RWPE1 (cell line): ENCODE data around the gene SEMA3E.

Experiments used
- CTCF ChIA-PET: fragments of 350-600 bp; sonication (Branson Sonifier 250); formaldehyde crosslinking; extraction: SDS; loops from one replicate; lab custom pipeline; 2021; lab: Yijun Ruan, JAX
- POLR2A ChIA-PET: fragments of 400-600 bp; formaldehyde crosslinking; extraction: SDS; loops from one replicate; lab custom pipeline; 2020; ENCODE audit warnings: antibody characterized with exemption; ENCODE audit not compliant: low non-redundant PET; lab: Yijun Ruan, JAX
- DNase-seq: peaks from one replicate; pipeline ENCODE4 v3.0.0; 2012; ENCODE audit warnings: low spot score
- H3K27ac ChIP-seq: fragments of 450-650 bp; 2 replicates; pipeline ENCODE4 v1.5.1; 2017
- CTCF ChIP-seq: fragments of 450-650 bp; conservative IDR thresholded peaks from 2 replicates; pipeline ENCODE4 v1.5.1; 2017; ENCODE audit warnings: low read depth, mild to moderate bottlenecking

The SEMA3E gene

GRCh38 chr7:83643739-83644138 is 5.2 kb downstream of the SEMA3E start:
- DNase-seq: no peak
- ChIA-PET CTCF (no interaction called here), POLR2A (no interaction called here)
- H3K27ac ChIP-seq: no peak overlapping the region
- TF ChIP-seq CTCF: no peak

- ChIA-PET CTCF (no interaction called here), POLR2A (no interaction called here)
- no peak for TF ChIP-seq CTCF
- no peak for DNase-seq
- H3K27ac ChIP-seq: no peak overlapping the region
Observed at GRCh38 chr7:83643012-83643411, 5.9 kb downstream of the SEMA3E start.

GRCh38 chr7:83640731-83641537 is 8.0 kb downstream of the SEMA3E start:
- H3K27ac ChIP-seq: no peak overlapping the region
- ChIA-PET CTCF (interaction anchor here (0.5 to 0.6 kb wide), 2 partner anchors 38 to 1788 kb away, joined by 3 to 4 read pairs; no protein-coding TSS in a partner anchor), POLR2A (no interaction called here)

GRCh38 chr7:83640240-83640639 is 8.7 kb downstream of the SEMA3E start:
- POLR2A ChIA-PET: no interaction called here
- H3K27ac ChIP-seq: no peak overlapping the region
- TF ChIP-seq CTCF: no peak
- no peak for DNase-seq
- CTCF ChIA-PET: interaction anchor here (0.5 kb wide), 1 partner anchor 1788 kb away, joined by 4 read pairs; no protein-coding TSS in a partner anchor

More at GRCh38 chr7:83640731-83641537, 8.0 kb downstream of the SEMA3E start:
- TF ChIP-seq CTCF: no peak
- DNase-seq: no peak

DNA sequence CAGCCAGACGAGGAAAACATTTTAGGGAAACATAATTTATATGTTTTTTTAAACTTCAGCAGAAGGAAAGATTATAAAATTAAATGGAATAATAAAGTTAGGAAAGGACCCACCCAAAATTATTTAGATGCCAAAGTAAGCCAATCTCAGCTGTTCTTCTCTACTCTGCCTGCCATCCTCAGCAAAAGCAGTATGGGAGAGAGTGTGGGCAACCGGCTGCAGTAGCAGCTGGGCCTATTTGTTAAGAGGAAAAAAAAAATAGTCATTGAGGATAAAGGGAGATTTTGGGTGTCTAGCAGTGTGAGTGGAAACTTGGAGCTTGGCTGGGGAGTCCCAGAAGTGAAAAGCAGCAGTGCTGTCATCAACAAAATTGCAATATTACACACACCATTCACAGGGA is 15.4 kb downstream of the SEMA3E start:
- no peak for DNase-seq
- H3K27ac ChIP-seq: no peak overlapping the region
- ChIA-PET POLR2A (no interaction called here), CTCF (no interaction called here)
- TF ChIP-seq CTCF: no peak

DNA sequence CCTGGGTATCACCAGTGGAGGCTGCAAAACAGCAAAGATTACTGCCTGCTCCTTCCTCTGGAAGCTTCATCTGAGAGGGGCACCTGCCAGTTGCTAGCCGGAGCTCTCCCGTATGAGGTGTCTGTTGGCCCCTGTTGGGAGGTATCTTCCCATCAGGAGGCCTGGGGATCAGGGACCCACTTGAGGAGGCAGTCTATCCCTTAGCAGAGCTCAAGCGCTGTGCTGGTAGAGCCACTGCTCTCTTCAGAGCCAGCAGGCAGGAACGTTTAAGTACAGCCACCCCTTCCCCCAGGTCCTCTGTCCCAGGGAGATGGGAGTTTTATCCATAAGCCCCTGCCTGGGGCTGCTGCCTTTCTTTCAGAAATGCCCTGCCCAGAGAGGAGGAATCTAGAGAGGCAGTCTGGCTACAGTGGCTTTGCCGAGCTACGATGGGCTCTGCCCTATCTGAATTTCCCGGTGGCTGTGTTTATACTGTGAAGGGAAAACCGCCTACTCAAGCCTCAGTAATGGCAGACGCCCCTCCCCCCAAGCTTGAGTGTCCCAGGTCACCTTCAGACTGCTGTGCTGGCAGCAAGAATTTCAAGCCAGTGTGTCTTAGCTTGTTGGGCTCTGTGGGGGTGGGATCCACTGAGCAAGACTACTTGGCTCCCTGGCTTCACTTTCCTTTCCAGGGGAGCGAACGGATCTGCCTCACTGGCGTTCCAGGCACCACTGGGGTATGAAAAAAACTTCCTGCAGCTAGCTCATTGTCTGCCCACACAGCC is 19.6 kb downstream of the SEMA3E start:
- ChIA-PET CTCF (interaction anchor here (0.6 kb wide), 2 partner anchors 37 to 1179 kb away, joined by 3 to 4 read pairs; no protein-coding TSS in a partner anchor), POLR2A (no interaction called here)
- no peak for TF ChIP-seq CTCF
- no peak for DNase-seq
- H3K27ac ChIP-seq: no peak overlapping the region
